HepG2 (cell line): ENCODE data around the gene USP35.

Source experiments
- CC2D1A ChIP-seq: sonication (generic); formaldehyde crosslinking; IDR thresholded peaks from 2 replicates; pipeline ENCODE4 v1.8.1; 2023; ENCODE audit warnings: mild to moderate bottlenecking, missing genetic modification reagents
- DPF2 ChIP-seq: sonication (generic); formaldehyde crosslinking; IDR thresholded peaks from 2 replicates; pipeline ENCODE4 v1.4.0; 2020; ENCODE audit warnings: mild to moderate bottlenecking, low read depth, missing genetic modification reagents, borderline replicate concordance
- EP300 ChIP-seq, 3 experiments: sonication (generic) in 1 of 3; formaldehyde crosslinking in 1 of 3; IDR thresholded peaks; 2 replicates each; pipeline versions ENCODE4 v1.5.1 to v1.6.1; 2011 to 2020; ENCODE audit warnings: low read depth in 2 of 3, low read length in 2 of 3, borderline replicate concordance in 1 of 3, improper control_type of control experiment in 1 of 3, mild to moderate bottlenecking in 1 of 3, missing genetic modification reagents in 1 of 3, moderate library complexity in 1 of 3
- ETV6 ChIP-seq: sonication (generic); formaldehyde crosslinking; conservative IDR thresholded peaks from 2 replicates; pipeline ENCODE4 v1.4.0; 2020; ENCODE audit warnings: missing genetic modification reagents
- FOXK2 ChIP-seq: fragments of 450-650 bp; IDR thresholded peaks from 2 replicates; pipeline ENCODE4 v1.6.1; 2016
- MED13 ChIP-seq: sonication (generic); formaldehyde crosslinking; IDR thresholded peaks from 2 replicates; pipeline ENCODE4 v1.5.0; 2020; ENCODE audit warnings: missing genetic modification reagents
- NFYB ChIP-seq: sonication (generic); formaldehyde crosslinking; IDR thresholded peaks from 2 replicates; pipeline ENCODE4 v1.4.0; 2020; ENCODE audit warnings: missing genetic modification reagents
- ZFX ChIP-seq: sonication (generic); formaldehyde crosslinking; IDR thresholded peaks from 2 replicates; pipeline ENCODE4 v1.4.0; 2020; ENCODE audit warnings: mild to moderate bottlenecking, low read depth, missing genetic modification reagents, moderate library complexity
- ZNF253 ChIP-seq: sonication (generic); formaldehyde crosslinking; IDR thresholded peaks from 2 replicates; pipeline ENCODE4 v1.8.0; 2022; ENCODE audit warnings: mild to moderate bottlenecking, missing genetic modification reagents, borderline replicate concordance
- ZSCAN29 ChIP-seq: sonication (generic); formaldehyde crosslinking; conservative IDR thresholded peaks from 2 replicates; pipeline ENCODE4 v1.4.0; 2020; ENCODE audit warnings: mild to moderate bottlenecking, missing genetic modification reagents

DNA sequence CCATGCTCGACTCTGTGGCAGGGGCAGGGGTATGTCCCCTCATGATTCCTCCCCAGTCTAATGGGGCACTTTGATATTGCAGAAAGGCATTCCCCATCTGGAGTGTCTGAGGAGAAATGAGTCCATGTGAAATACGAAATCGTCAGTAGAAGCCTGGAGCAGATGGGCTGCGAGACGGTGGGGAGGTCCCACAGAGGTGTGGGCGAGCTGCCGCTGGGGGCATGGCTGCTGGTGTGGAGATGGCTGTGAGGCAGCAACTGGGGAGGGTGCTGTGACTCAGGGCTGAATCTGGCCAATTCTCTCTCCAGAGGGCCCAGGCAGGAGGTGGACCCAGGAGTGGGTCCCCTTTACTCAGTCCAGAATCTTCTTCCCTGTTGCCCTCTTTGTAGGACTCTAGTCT, 11.5 kb upstream of the USP35 start:
- TF ChIP-seq MED13 (CRISPR knock-in tag) (no peak), DPF2 (CRISPR knock-in tag) (no peak), ZNF253 (CRISPR knock-in tag) (no peak), NFYB (no peak), FOXK2 (no peak), CC2D1A (CRISPR knock-in tag) (no peak), ZSCAN29 (CRISPR knock-in tag) (no peak), ZFX (CRISPR knock-in tag) (no peak), EP300 (IDR thresholded peaks at IDR 0.05; ENCODE audit: low read depth in 2 of 2, low read length in 2 of 2) (no peak), EP300 (CRISPR knock-in tag; IDR thresholded peaks at IDR 0.05; ENCODE audit: borderline replicate concordance) (no peak), ETV6 (CRISPR knock-in tag) (no peak)
